HG03521 (cell line): Measurements from ENCODE around the gene HMCN2.

Source experiments
- ATAC-seq: cut with Tn5 transposase; IDR thresholded peaks from one replicate; pipeline ENCODE4 v1.9.1; 2021; ENCODE audit warnings: mild to moderate bottlenecking, moderate library complexity; ENCODE audit not compliant: unreplicated experiment

HMCN2 gene

DNA sequence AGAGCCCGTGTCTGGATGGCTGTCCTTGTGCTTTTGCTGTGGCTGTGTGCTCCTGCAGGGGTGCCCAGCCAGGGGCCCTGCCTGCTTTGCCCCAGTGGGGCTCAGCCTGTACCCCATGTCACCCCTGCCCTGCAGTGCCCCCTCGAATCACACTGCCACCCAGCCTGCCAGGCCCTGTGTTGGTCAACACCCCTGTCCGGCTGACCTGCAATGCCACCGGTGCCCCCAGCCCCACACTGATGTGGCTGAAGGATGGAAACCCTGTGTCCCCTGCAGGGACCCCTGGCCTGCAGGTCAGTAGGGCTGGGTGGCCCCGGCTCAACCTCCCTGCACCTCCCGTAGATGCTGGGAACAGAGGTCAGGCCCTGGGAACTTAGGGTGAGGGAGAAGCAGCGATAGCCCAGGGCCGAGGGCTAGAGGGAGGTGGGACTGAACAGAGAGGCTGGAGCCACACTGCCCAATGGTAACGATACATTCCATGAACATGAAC is 96.4 kb downstream of the HMCN2 start:
- ATAC-seq: no peak

GRCh38 chr9:130362691-130363090 is 97.1 kb downstream of the HMCN2 start:
- no peak for ATAC-seq

DNA sequence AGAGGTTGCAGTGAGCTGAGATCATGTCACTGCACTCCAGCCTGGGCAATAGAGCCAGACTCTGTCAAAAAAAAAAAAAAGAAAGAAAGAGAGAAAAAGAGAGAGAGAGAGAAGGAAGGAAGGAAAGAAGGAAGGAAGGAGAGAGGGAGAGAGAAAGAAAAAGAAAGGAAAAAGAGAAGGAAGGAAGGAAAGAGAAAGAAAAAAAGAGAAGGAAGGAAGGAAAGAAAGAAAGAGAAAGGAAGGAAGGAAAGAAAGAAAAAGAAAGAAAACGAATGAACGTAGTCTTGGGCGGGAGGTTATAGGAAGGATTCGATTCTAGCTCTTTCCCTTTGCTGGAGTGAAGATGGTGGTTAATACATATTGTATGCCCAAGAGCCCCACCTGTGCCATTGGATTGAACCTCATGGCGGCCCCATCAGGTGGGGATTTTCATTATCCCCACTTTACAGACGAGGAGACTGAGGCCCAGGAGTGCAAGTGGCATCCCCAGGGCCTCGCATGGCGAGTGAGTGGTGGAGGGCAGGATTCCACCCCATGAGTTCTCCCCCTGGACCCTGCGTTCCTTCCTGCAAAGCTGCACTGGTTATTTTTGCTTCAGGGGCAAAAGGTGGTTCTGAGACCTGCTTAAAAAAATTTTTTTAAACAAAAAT is 98.3 kb downstream of the HMCN2 start:
- no peak for ATAC-seq

GRCh38 chr9:130364619-130365322 is 99.2 kb downstream of the HMCN2 start:
- ATAC-seq: no peak

DNA sequence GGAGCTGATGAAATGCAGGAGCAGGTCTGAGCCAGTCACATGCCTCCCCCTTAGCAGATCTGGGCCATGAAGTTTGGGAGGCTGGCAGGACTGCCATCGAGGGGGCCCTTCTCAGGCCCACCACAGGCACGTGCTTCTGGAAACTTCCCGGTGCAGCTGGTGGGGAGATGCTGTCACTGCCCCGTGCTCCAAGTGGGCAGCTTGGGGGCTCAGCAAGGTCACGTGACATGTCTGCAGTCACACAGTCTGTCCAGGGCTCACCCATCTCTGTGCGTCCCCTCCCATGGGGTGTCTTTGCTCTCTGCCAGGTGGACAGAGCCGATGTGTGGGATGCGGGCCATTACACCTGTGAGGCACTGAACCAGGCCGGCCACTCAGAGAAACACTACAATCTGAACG is 99.8 kb downstream of the HMCN2 start:
- ATAC-seq: no peak

DNA sequence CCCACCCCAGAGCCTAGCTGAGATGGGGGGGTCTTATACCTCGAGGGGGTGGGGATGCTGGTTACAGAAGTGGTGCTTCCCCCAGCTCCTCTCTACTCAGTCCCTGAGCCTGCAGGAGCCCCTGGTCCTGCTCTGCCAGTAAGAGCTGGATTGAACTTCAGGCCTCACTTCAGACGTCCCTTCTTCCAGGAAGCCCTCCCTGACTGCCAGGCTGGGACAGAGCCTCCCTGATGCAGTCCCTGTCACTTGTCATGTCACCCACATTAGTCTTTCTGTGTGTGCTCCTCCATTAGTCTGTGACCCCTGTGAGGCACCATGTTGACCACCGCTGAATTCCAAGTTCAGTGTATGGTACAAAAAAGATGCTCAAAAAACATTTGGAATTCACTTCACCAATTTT is 100.5 kb downstream of the HMCN2 start:
- ATAC-seq: no peak

DNA sequence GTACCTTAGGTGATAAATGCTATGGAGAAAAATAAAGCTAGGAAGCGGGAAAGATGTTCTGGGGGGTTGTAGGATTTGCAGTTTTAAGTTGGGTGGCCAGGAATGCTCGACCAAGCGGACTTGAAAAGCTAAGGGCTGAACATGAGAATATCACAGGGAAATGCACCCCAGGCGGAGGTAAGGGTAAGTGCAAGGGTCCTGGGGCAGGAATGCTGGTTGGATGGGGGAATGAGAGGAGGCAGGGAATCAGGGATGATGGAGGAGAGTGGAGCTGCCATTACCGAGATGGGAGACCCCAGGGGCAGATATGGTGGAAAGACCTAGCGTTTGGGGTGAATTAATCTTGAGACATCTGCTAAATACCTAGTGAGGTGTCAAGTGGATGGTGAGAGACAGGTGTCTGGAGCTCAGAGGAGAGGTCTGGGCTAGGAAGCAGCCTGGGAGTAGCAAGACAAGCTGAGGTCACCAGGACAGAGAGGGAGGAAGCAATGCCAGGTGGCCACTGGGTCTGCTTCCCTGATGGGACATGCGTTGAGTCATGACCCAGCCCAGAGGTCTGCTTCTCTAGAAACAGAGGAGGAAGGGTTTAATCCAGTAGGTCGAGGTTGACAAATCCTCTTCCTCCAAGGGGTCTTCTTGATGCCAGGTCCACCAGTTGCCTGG is 101.5 kb downstream of the HMCN2 start:
- ATAC-seq: no peak

GRCh38 chr9:130368631-130369103 is 103.1 kb downstream of the HMCN2 start:
- no peak for ATAC-seq

GRCh38 chr9:130370226-130370625 is 104.7 kb downstream of the HMCN2 start:
- no peak for ATAC-seq

- ATAC-seq: no peak
Measured at GRCh38 chr9:130371196-130371966, 105.8 kb downstream of the HMCN2 start.

- no peak for ATAC-seq
Measured at GRCh38 chr9:130372057-130372456, 106.5 kb downstream of the HMCN2 start.

DNA sequence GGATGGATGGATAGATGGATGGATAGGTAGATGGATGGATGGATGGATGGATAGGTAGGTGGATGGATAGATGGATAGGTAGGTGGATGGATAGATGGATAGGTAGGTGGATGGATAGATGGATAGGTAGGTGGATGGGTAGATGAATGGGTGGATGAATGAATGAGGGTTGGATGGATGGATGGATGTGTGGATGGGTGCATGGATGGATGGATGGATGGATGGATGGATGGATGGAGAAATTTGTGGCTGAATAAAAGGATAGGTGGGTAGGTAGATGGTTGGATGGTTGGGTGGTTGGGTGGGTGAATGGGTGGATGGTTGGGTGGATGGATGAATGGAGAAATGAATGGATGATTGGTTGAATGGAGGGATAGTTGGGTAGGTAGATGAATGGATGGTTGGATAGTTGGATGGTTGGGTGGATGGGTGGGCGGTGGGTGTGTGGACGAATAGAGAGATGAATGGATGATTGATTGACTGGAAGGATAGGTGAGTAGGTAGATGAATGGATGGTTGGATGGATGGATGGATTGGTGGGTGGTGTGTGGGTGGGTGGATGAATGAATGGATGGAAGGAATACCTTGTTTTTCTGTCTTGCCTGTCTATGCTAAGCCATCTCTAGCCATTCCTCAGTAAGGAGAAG is 108.2 kb downstream of the HMCN2 start:
- no peak for ATAC-seq

DNA sequence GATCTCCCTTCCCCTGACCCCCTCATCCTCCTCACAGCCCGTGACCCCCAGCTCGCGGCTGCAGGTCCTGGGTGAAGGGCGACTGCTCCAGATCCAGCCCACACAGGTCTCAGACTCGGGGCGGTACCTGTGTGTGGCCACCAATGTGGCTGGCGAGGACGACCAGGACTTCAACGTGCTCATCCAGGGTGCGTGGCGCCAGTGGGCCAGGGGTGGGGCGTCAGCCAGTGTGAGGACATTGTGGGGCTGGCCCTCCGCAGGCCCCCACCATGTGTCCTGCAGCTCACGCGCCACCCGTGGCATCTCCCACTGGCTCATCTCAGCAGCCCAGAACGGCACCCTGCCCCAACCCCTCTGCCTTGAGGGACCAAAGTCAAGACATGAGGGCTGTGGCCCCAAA is 112.1 kb downstream of the HMCN2 start:
- no peak for ATAC-seq

GRCh38 chr9:130378875-130379648 is 113.5 kb downstream of the HMCN2 start:
- ATAC-seq: no peak

- ATAC-seq: no peak
Measured at GRCh38 chr9:130379649-130379970, 114.0 kb downstream of the HMCN2 start.

DNA sequence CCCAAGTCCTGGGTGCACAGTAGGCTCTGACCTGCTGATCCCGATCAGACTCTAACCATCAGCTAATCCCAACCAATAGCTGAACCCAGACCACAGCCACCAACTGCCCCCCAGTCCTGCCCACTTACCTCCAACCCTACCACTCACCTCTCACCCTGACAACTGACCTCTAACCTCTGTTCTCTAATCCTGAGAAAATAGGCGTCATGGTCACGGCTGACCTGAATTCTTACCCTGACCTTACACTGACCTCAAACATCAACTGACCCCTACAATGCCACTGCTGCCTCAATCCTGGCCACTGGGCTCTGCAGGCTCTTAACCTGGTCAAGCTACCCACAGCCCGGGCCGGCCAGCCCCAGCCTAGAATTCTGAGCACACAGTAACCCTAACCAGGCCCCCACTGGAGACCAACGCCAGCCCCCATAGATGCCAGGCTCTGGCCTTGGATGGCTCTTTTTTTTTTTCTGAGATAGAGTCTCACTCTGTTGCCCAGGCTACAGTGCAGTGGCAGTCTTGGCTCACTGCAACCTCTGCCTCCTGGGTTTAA is 115.4 kb downstream of the HMCN2 start:
- no peak for ATAC-seq

DNA sequence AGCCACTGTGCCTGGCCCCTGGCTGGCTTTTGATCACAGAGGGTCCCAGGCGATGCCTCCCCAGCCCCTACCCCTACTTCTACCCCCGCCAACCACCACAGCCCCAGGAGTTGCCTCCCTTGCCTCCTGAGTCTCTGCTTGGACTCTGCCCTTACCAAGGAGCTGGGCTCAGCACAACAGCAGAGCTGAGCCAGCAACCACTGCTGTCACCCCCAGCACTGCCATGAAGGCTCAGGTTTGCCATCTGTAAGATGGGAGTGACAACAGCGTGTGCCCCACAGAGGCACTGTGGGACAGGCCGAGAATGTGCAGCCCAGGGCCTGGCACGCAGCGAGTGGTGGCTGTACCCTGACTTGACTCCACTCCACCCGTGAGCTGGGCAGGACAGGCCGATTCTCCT is 116.1 kb downstream of the HMCN2 start:
- no peak for ATAC-seq

GRCh38 chr9:130382096-130382495 is 116.5 kb downstream of the HMCN2 start:
- no peak for ATAC-seq

- ATAC-seq: no peak
Measured at GRCh38 chr9:130382636-130383349, 117.2 kb downstream of the HMCN2 start.
